Activated T-helper 17 cell treated with anti-CD3 and anti-CD28 coated beads, Interleukin-2, amount 50 U/mL, for 72 hours (primary cell): ENCODE measurements around the gene OR4F17. TPM values are rescaled to one million over a fixed set of nuclear protein-coding genes. Genes with fewer than 3 reads are reported as not detected.
"Not testable (repeated sequence)": the region's sequence is repeated elsewhere in the genome, so short reads cannot be mapped to it uniquely, and the experiment has no call there.

Source experiments
- ATAC-seq: fragments of 150-1000 bp; cut with Tn5 transposase; replicated peaks from 2 replicates; pipeline ENCODE4 v1.10.0; 2021; ENCODE audit warnings: mild to moderate bottlenecking, moderate library complexity
- H3K27ac Mint-ChIP-seq: one replicate; pipeline ENCODE4 v1.8.0; 2022; ENCODE audit warnings: mixed read lengths
- H3K27me3 Mint-ChIP-seq: one replicate; pipeline ENCODE4 v1.8.0; 2022; ENCODE audit warnings: mixed read lengths
- H3K36me3 Mint-ChIP-seq: one replicate; pipeline ENCODE4 v1.8.0; 2022; ENCODE audit warnings: low read depth, mild to moderate bottlenecking, mixed read lengths
- H3K4me1 Mint-ChIP-seq: one replicate; pipeline ENCODE4 v1.8.0; 2022; ENCODE audit warnings: mixed read lengths
- H3K4me3 Mint-ChIP-seq: one replicate; pipeline ENCODE4 v1.8.0; 2022; ENCODE audit warnings: mild to moderate bottlenecking, mixed read lengths
- H3K9me3 Mint-ChIP-seq: one replicate; pipeline ENCODE4 v1.8.0; 2022; ENCODE audit warnings: mixed read lengths
- total RNA-seq, 2 donors: library from RNA; stranded (reverse); gene quantifications; one replicate each; pipeline ENCODE4 v1.2.3, GENCODE V29; 2022

OR4F17 gene
- not detected for total RNA-seq

GRCh38 chr19:106804-107203 is at the start of gene OR4F17:
OR4F17 (plus strand) TSS chr19:107104; CDS start chr19:110679, 3,575 bp downstream.
- not testable (repeated sequence) for H3K9me3 Mint-ChIP-seq, H3K27me3 Mint-ChIP-seq, H3K4me1 Mint-ChIP-seq, H3K36me3 Mint-ChIP-seq, H3K4me3 Mint-ChIP-seq, H3K27ac Mint-ChIP-seq, ATAC-seq

- not testable (repeated sequence) for H3K9me3 Mint-ChIP-seq, H3K36me3 Mint-ChIP-seq, H3K27ac Mint-ChIP-seq, H3K27me3 Mint-ChIP-seq, ATAC-seq, H3K4me1 Mint-ChIP-seq, H3K4me3 Mint-ChIP-seq
Measured at GRCh38 chr19:70793-71192, 36.1 kb upstream of the OR4F17 start.

- H3K27me3 Mint-ChIP-seq, H3K9me3 Mint-ChIP-seq, H3K4me1 Mint-ChIP-seq, H3K36me3 Mint-ChIP-seq, H3K4me3 Mint-ChIP-seq, H3K27ac Mint-ChIP-seq, ATAC-seq: not testable (repeated sequence)
Measured at GRCh38 chr19:82864-83263, 24.0 kb upstream of the OR4F17 start.

- H3K9me3 Mint-ChIP-seq, ATAC-seq, H3K36me3 Mint-ChIP-seq, H3K4me1 Mint-ChIP-seq, H3K27ac Mint-ChIP-seq, H3K4me3 Mint-ChIP-seq, H3K27me3 Mint-ChIP-seq: not testable (repeated sequence)
Measured at GRCh38 chr19:83626-84025, 23.3 kb upstream of the OR4F17 start.

GRCh38 chr19:90678-91077 is 16.2 kb upstream of the OR4F17 start:
- H3K27me3 Mint-ChIP-seq, ATAC-seq, H3K27ac Mint-ChIP-seq: not testable (repeated sequence)

GRCh38 chr19:94794-95193 is 12.1 kb upstream of the OR4F17 start:
- not testable (repeated sequence) for H3K27ac Mint-ChIP-seq, H3K9me3 Mint-ChIP-seq, H3K36me3 Mint-ChIP-seq, ATAC-seq, H3K4me3 Mint-ChIP-seq, H3K27me3 Mint-ChIP-seq, H3K4me1 Mint-ChIP-seq

More at GRCh38 chr19:90678-91077, 16.2 kb upstream of the OR4F17 start:
- H3K4me1 Mint-ChIP-seq, H3K4me3 Mint-ChIP-seq, H3K36me3 Mint-ChIP-seq, H3K9me3 Mint-ChIP-seq: not testable (repeated sequence)

GRCh38 chr19:97647-98046 is 9.3 kb upstream of the OR4F17 start:
- H3K27me3 Mint-ChIP-seq, ATAC-seq: not testable (repeated sequence)

GRCh38 chr19:120443-121140 is 13.7 kb downstream of the OR4F17 start:
- H3K4me3 Mint-ChIP-seq, H3K9me3 Mint-ChIP-seq, H3K27ac Mint-ChIP-seq, H3K4me1 Mint-ChIP-seq, H3K36me3 Mint-ChIP-seq, H3K27me3 Mint-ChIP-seq, ATAC-seq: not testable (repeated sequence)

More at GRCh38 chr19:97647-98046, 9.3 kb upstream of the OR4F17 start:
- not testable (repeated sequence) for H3K27ac Mint-ChIP-seq, H3K36me3 Mint-ChIP-seq, H3K4me1 Mint-ChIP-seq, H3K4me3 Mint-ChIP-seq, H3K9me3 Mint-ChIP-seq

Other genes with a start within 250 kb of the OR4F17 start
- 1 to 10 TPM; 1.3 to 3.8 TPM for gene PLPP2, start 184.3 kb downstream of the OR4F17 start, total RNA-seq
- gene MIER2, start 237.7 kb downstream of the OR4F17 start, total RNA-seq, result 10 to 100 TPM; 23.2 TPM